ENCODE data around the gene CCDC182.

- TF ChIP-seq POLR2A (IDR thresholded peaks at IDR 0.05) = no peak
- TF ChIP-seq, protein P1, sequence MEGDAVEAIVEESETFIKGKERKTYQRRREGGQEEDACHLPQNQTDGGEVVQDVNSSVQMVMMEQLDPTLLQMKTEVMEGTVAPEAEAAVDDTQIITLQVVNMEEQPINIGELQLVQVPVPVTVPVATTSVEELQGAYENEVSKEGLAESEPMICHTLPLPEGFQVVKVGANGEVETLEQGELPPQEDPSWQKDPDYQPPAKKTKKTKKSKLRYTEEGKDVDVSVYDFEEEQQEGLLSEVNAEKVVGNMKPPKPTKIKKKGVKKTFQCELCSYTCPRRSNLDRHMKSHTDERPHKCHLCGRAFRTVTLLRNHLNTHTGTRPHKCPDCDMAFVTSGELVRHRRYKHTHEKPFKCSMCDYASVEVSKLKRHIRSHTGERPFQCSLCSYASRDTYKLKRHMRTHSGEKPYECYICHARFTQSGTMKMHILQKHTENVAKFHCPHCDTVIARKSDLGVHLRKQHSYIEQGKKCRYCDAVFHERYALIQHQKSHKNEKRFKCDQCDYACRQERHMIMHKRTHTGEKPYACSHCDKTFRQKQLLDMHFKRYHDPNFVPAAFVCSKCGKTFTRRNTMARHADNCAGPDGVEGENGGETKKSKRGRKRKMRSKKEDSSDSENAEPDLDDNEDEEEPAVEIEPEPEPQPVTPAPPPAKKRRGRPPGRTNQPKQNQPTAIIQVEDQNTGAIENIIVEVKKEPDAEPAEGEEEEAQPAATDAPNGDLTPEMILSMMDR (IDR thresholded peaks at IDR 0.05) = no peak
Measured at GRCh38 chr17:57706761-57707160, 38.3 kb downstream of the CCDC182 start.
